HepG2 (cell line): ENCODE results near the gene ATP5F1A. TPM values are rescaled to one million over a fixed set of nuclear protein-coding genes. Genes with fewer than 3 reads are reported as not detected.

ENCODE experiments used
- ATAC-seq: fragments of 200-7000 bp; cut with Tn5 transposase; 3 replicates; pipeline ENCODE4 v1.9.1; 2020; ENCODE audit warnings: mild to moderate bottlenecking, moderate library complexity
- BruUV-seq: library from RNA; stranded (reverse); fragments of 400-500 nt; replicated peaks from 2 replicates; lab custom pipeline; 2021; lab: Mats Ljungman, UMichigan
- CTCF ChIA-PET: fragments of 300-600 bp; formaldehyde crosslinking; extraction: SDS; loops from one replicate; lab custom pipeline; 2021; ENCODE audit warnings: low total read pairs, inconsistent platforms, low intra/inter-chr PET ratio; lab: Yijun Ruan, JAX
- POLR2A ChIA-PET: fragments of 350-600 bp; sonication (Branson Sonifier 250); formaldehyde crosslinking; loops from one replicate; lab custom pipeline; 2020; ENCODE audit warnings: antibody characterized with exemption, inconsistent platforms; lab: Yijun Ruan, JAX
- DNase-seq: peaks from one replicate; pipeline ENCODE4 v3.0.0-alpha.2; 2015; ENCODE audit warnings: low spot score
- FAIRE-seq: peaks from 3 replicates; lab custom pipeline; 2011; peaks lifted over from hg19 to GRCh38; lab: Jason Lieb, UNC
- H2AFZ ChIP-seq: one replicate; pipeline ENCODE4 v1.6.1; 2011; ENCODE audit warnings: low read length, inconsistent platforms
- H3K27ac ChIP-seq: fragments of 300-600 bp; 3 replicates; pipeline ENCODE4 v1.8.0; 2011; ENCODE audit warnings: mixed run types, mild to moderate bottlenecking, mixed read lengths, low read length, inconsistent platforms; ENCODE audit not compliant: insufficient read depth; ENCODE audit errors: extremely low read length
- H3K27me3 ChIP-seq, 2 experiments: fragments of 200-600 bp in 1 of 2; 2 replicates in 1 of 2; 3 replicates in 1 of 2; pipeline versions ENCODE4 v1.6.0 to v1.8.0; 2011; ENCODE audit warnings: low read length in 2 of 2, mild to moderate bottlenecking in 2 of 2, moderate library complexity in 2 of 2, inconsistent platforms in 1 of 2; ENCODE audit not compliant: insufficient read depth in 2 of 2, control insufficient read depth in 1 of 2
- H3K36me3 ChIP-seq, 2 experiments: fragments of 200-600 bp in 1 of 2; replicated peaks in 1 of 2; 2 replicates in 1 of 2; 3 replicates in 1 of 2; pipeline versions ENCODE4 v1.5.1 to v1.8.0; 2011; ENCODE audit warnings: low read length in 2 of 2, inconsistent platforms in 1 of 2; ENCODE audit not compliant: insufficient read depth in 2 of 2, control insufficient read depth in 1 of 2
- H3K4me1 ChIP-seq: 2 replicates; pipeline ENCODE4 v1.5.1; 2012; ENCODE audit warnings: low read length, inconsistent platforms; ENCODE audit not compliant: insufficient read depth
- H3K4me2 ChIP-seq: 2 replicates; pipeline ENCODE4 v1.6.0; 2011; ENCODE audit warnings: low read depth, low read length, inconsistent platforms
- H3K4me3 ChIP-seq, 3 experiments: fragments of 200-600 bp in 1 of 3; sonication (generic), shearing (Covaris generic) in 1 of 3; replicated peaks in 1 of 3; 2 replicates each; pipeline ENCODE4 v1.5.1; 2011 to 2016; ENCODE audit warnings: low read length in 3 of 3, inconsistent platforms in 2 of 3, low read depth in 2 of 3, mild to moderate bottlenecking in 2 of 3, control low read depth in 1 of 3, mixed read lengths in 1 of 3; ENCODE audit not compliant: insufficient read depth in 1 of 3
- H3K79me2 ChIP-seq: one replicate; pipeline ENCODE4 v1.6.1; 2011; ENCODE audit warnings: low read length, inconsistent platforms; ENCODE audit not compliant: insufficient read depth
- H3K9ac ChIP-seq: 2 replicates; pipeline ENCODE4 v1.6.0; 2011; ENCODE audit warnings: mild to moderate bottlenecking, low read depth, low read length, inconsistent platforms; ENCODE audit not compliant: insufficient read depth
- H3K9me3 ChIP-seq: 2 replicates; pipeline ENCODE4 v1.5.1; 2012; ENCODE audit warnings: mild to moderate bottlenecking, low read length
- H4K20me1 ChIP-seq: 2 replicates; pipeline ENCODE4 v1.6.0; 2011; ENCODE audit warnings: inconsistent platforms, mild to moderate bottlenecking, low read length, moderate library complexity; ENCODE audit not compliant: insufficient read depth
- E2F2 ChIP-seq: sonication (generic); formaldehyde crosslinking; IDR thresholded peaks from 2 replicates; pipeline ENCODE4 v1.4.0; 2020; ENCODE audit warnings: missing genetic modification reagents, borderline replicate concordance
- FUBP1 ChIP-seq: sonication (generic); formaldehyde crosslinking; IDR thresholded peaks from 2 replicates; pipeline ENCODE4 v1.5.1; 2020; ENCODE audit warnings: missing genetic modification reagents, mild to moderate bottlenecking, borderline replicate concordance
- ZNF431 ChIP-seq: sonication (generic); formaldehyde crosslinking; IDR thresholded peaks from 2 replicates; pipeline ENCODE4 v1.9.0; 2022; ENCODE audit warnings: missing genetic modification reagents, low read depth, mild to moderate bottlenecking, borderline replicate concordance
- ZNF770 ChIP-seq: sonication (generic); formaldehyde crosslinking; IDR thresholded peaks from 2 replicates; pipeline ENCODE4 v1.5.0; 2020; ENCODE audit warnings: mild to moderate bottlenecking, missing genetic modification reagents
- ZNF800 ChIP-seq: sonication (generic); formaldehyde crosslinking; IDR thresholded peaks from 2 replicates; pipeline ENCODE4 v1.4.0; 2020; ENCODE audit warnings: missing genetic modification reagents
- ZSCAN21 ChIP-seq: sonication (generic); formaldehyde crosslinking; IDR thresholded peaks from 2 replicates; pipeline ENCODE4 v1.8.0; 2022; ENCODE audit warnings: mild to moderate bottlenecking, missing genetic modification reagents, moderate library complexity, borderline replicate concordance
- WGBS: methylation state at CpG from one replicate; pipeline ENCODE4 v1.1.6; 2017; ENCODE audit warnings: low lambda C conversion rate; 5-methylcytosine and 5-hydroxymethylcytosine counted together
- in situ Hi-C: cut with HindIII; loops from 2 replicates; pipeline ENCODE4 v1.10.0; 2017; ENCODE audit warnings: low pct_unique_long_range_greater_than_20kb; ENCODE audit not compliant: extremely low pct_ligation_motif_present
- intact Hi-C: fragments of 100-400 bp; cut with micrococcal nuclease; formaldehyde crosslinking; loops from one replicate; pipeline ENCODE4 v1.10.0; 2022; ENCODE audit not compliant: unreplicated experiment
- polyA plus RNA-seq, 8 experiments: library from polyadenylated mRNA; depleted of rRNA in 3 of 8; stranded (reverse) in 7 of 8; unstranded in 1 of 8; fragments of >200 nt; fragmentation: Illumina TruSeq in 4 of 8; extraction: Trizol in 4 of 8; gene quantifications; 2 replicates each; pipeline versions ENCODE4 v1.2.1 to v1.2.3, GENCODE V29; 2011 to 2016; ENCODE audit warnings: low read depth in 4 of 8, missing spikeins in 1 of 8, mixed read lengths in 1 of 8; ENCODE audit not compliant: insufficient read depth in 1 of 8
- total RNA-seq, 5 experiments: library from RNA; depleted of rRNA; stranded (reverse); fragments of >200 nt; fragmentation: Illumina TruSeq; extraction: Trizol; gene quantifications; 2 replicates each; pipeline ENCODE4 v1.2.3, GENCODE V29; 2016; ENCODE audit warnings: low read depth in 1 of 5

ATP5F1A gene
- total and polyA plus RNA-seq, 2 of the 13 experiments (the other 11 are each of a cell fraction or from before 2014, with no cell fraction given), result 459 to 922 TPM

- TF ChIP-seq ZNF770 (CRISPR knock-in tag) (no peak), ZNF800 (CRISPR knock-in tag) (no peak), ZSCAN21 (CRISPR knock-in tag) (no peak), E2F2 (CRISPR knock-in tag) (no peak)
These were observed 28.6 kb downstream of the ATP5F1A start (continued) for GRCh38 chr18:46069524-46069923.

GRCh38 chr18:46068763-46069162 is 29.3 kb downstream of the ATP5F1A start:
- Histone ChIP-seq H3K27ac (no peak overlapping the region), H4K20me1 (peaks cover 9% of the 10 kb centered on the region; the same call in 1 of the 2 replicates), H3K4me2 (no peak overlapping the region), H3K4me1 (peaks cover 21% of the 10 kb centered on the region), H3K79me2 (no peaks in the 10 kb centered on the region), H3K36me3 (no peaks in the 10 kb centered on the region), H3K9me3 (no peaks in the 10 kb centered on the region), H3K9ac (no peak overlapping the region), H2AFZ (no peak overlapping the region), H3K27me3 (peaks cover 12 to 40% of the 10 kb centered on the region in 2 experiments; a peak in 4 of 5 replicates), H3K4me3 (no peak overlapping the region)
- ATAC-seq, result no peak
- intact Hi-C loops, result no loop called here
- BruUV-seq, result no TSS peak
- no peak for FAIRE-seq
- DNase-seq, result no peak
- 0% methylated on average over 1 of the region's 1 CpG for WGBS
- TF ChIP-seq FUBP1 (CRISPR knock-in tag) (no peak), ZNF431 (CRISPR knock-in tag) (no peak)
- ChIA-PET CTCF (no interaction called here), POLR2A (no interaction called here)
- in situ Hi-C loops, result no loop called here
